Thyroid gland (tissue), 4 donors: ENCODE data around the gene TSHZ2. TPM values are rescaled to one million over a fixed set of nuclear protein-coding genes. Genes with fewer than 3 reads are reported as not detected.
"Not testable (repeated sequence)": the region's sequence is repeated elsewhere in the genome, so short reads cannot be mapped to it uniquely, and the experiment has no call there.

ENCODE experiments used
- DNase-seq, 2 donors: peaks; one replicate each; pipeline ENCODE4 v3.0.0-alpha.2; 2019
- H3K27ac ChIP-seq, 3 donors: fragments of 200-600 bp; sonication (generic); 1 replicate in 2 of 3; 2 replicates in 1 of 3; pipeline ENCODE4 v1.5.1; 2016 to 2019; ENCODE audit warnings: mild to moderate bottlenecking in 1 of 3, moderate library complexity in 1 of 3
- H3K27me3 ChIP-seq: fragments of 200-600 bp; sonication (generic); one replicate; pipeline ENCODE4 v1.5.1; 2019
- H3K36me3 ChIP-seq, 2 donors: fragments of 200-600 bp; sonication (generic); one replicate each; pipeline ENCODE4 v1.5.1; 2016 to 2019
- H3K4me1 ChIP-seq, 2 donors: fragments of 200-600 bp; sonication (generic); one replicate each; pipeline ENCODE4 v1.5.1; 2017 to 2019
- H3K4me3 ChIP-seq, 3 donors: fragments of 200-600 bp; sonication (generic); replicated peaks in 1 of 3; 1 replicate in 2 of 3; 2 replicates in 1 of 3; pipeline ENCODE4 v1.5.1; 2016; ENCODE audit warnings: mild to moderate bottlenecking in 1 of 3
- H3K9me3 ChIP-seq: fragments of 200-600 bp; sonication (generic); one replicate; pipeline ENCODE4 v1.5.1; 2017
- CTCF ChIP-seq, 6 experiments: fragments of 200-600 bp in 3 of 6; fragments of 450-650 bp in 3 of 6; sonication (generic) in 3 of 6; IDR thresholded peaks; one replicate each; pipeline ENCODE4 v1.5.1; 2016 to 2019; ENCODE audit warnings: antibody characterized with exemption in 6 of 6, mild to moderate bottlenecking in 2 of 6, inconsistent platforms in 1 of 6, moderate library complexity in 1 of 6
- POLR2A ChIP-seq, 2 donors: fragments of 450-650 bp; IDR thresholded peaks; one replicate each; pipeline ENCODE4 v1.6.1; 2017; ENCODE audit warnings: antibody characterized with exemption in 2 of 2, mild to moderate bottlenecking in 2 of 2, moderate library complexity in 1 of 2
- WGBS, 2 donors: methylation state at CpG; one replicate each; pipeline ENCODE4 v1.1.5; 2017; 5-methylcytosine and 5-hydroxymethylcytosine counted together
- intact Hi-C: fragments of 100-400 bp; cut with DNase I; formaldehyde crosslinking; loops from one replicate; pipeline ENCODE4 v1.15.1; 2023
- total RNA-seq, 4 donors: library from RNA; depleted of rRNA; stranded (reverse); fragments of >200 nt; gene quantifications; one replicate each; pipeline ENCODE4 v1.2.3, GENCODE V29; 2016

Gene TSHZ2
- total RNA-seq, 4 donors from 2014 or later, result 11.0 to 27.9 (median 14.0) TPM

GRCh38 chr20:52964131-52964530 is 8.0 kb upstream of the TSHZ2 start:
- Histone ChIP-seq H3K27me3 (no peaks in the 10 kb centered on the region), H3K9me3 (no peaks in the 10 kb centered on the region), H3K4me3 (no peak overlapping the region), H3K27ac (no peak overlapping the region), H3K36me3 (no peaks in the 10 kb centered on the region), H3K4me1 (no peaks in the 10 kb centered on the region)
- WGBS, 2 donors, result 43 to 46% methylated on average over 6 of the region's 6 CpGs
- DNase-seq, result no peak
- intact Hi-C loops, result no loop called here
- no peak for TF ChIP-seq CTCF (IDR thresholded peaks at IDR 0.05)
- no peak for TF ChIP-seq POLR2A (IDR thresholded peaks at IDR 0.05)

GRCh38 chr20:52965380-52965779 is 6.8 kb upstream of the TSHZ2 start:
- DNase-seq, result no peak
- WGBS, 2 donors, result 48 to 50% methylated on average over 1 of the region's 1 CpG
- Histone ChIP-seq H3K27ac (no peak overlapping the region), H3K4me3 (no peak overlapping the region), H3K36me3 (no peaks in the 10 kb centered on the region), H3K4me1 (no peaks in the 10 kb centered on the region), H3K27me3 (no peaks in the 10 kb centered on the region), H3K9me3 (no peaks in the 10 kb centered on the region)
- TF ChIP-seq CTCF (IDR thresholded peaks at IDR 0.05), result no peak
- no peak for TF ChIP-seq POLR2A (IDR thresholded peaks at IDR 0.05)
- intact Hi-C loops, result no loop called here

- Histone ChIP-seq H3K4me1 (no peaks in the 10 kb centered on the region), H3K27ac (no peak overlapping the region), H3K9me3 (no peaks in the 10 kb centered on the region), H3K36me3 (no peaks in the 10 kb centered on the region), H3K4me3 (no peak overlapping the region), H3K27me3 (no peaks in the 10 kb centered on the region)
- intact Hi-C loops, result no loop called here
- no peak for DNase-seq
- TF ChIP-seq POLR2A (IDR thresholded peaks at IDR 0.05) (no peak), CTCF (IDR thresholded peaks at IDR 0.05) (no peak)
- WGBS, 2 donors, result 89 to 93% methylated on average over 2 of the region's 2 CpGs
Observed at GRCh38 chr20:52965819-52966218, 6.3 kb upstream of the TSHZ2 start.

GRCh38 chr20:52966543-52966942 is 5.6 kb upstream of the TSHZ2 start:
- intact Hi-C loops, H3K4me3 ChIP-seq, H3K27ac ChIP-seq, H3K27me3 ChIP-seq, DNase-seq, H3K36me3 ChIP-seq, H3K9me3 ChIP-seq, H3K4me1 ChIP-seq: not testable (repeated sequence)

- no peak for DNase-seq
- intact Hi-C loops, result no loop called here
Observed at GRCh38 chr20:52971498-52972189, 514 bp upstream of the TSHZ2 start.

More at GRCh38 chr20:52971498-52972189, 514 bp upstream of the TSHZ2 start:
- Histone ChIP-seq H3K27me3 (no peaks in the 10 kb centered on the region), H3K4me1 (peaks cover 0 to 4% of the 10 kb centered on the region in 2 donors), H3K4me3 (peak overlapping the region in 1 of 3 donors; percentile 33), H3K36me3 (no peaks in the 10 kb centered on the region), H3K9me3 (no peaks in the 10 kb centered on the region), H3K27ac (peak overlapping the region in 2 of 3 donors; percentile 61 to 65)
- TF ChIP-seq CTCF (IDR thresholded peaks at IDR 0.05), result no peak
- TF ChIP-seq POLR2A (IDR thresholded peaks at IDR 0.05), result no peak
- 7 to 9% methylated on average over 13 to 16 of the region's 16 CpGs for WGBS, 2 donors
